NB4 (cell line): ENCODE measurements around the gene CCDC178.

Source experiments
- DNase-seq: peaks from one replicate; pipeline ENCODE4 v3.0.0; 2010; ENCODE audit warnings: low read depth
- H3K4me3 ChIP-seq: one replicate; pipeline ENCODE4 v1.5.1; 2011; ENCODE audit warnings: mild to moderate bottlenecking, low read depth, low read length, moderate library complexity
- MAX ChIP-seq: IDR thresholded peaks from 2 replicates; pipeline ENCODE4 v1.6.1; 2011; ENCODE audit warnings: low read depth, low read length
- MYC ChIP-seq: IDR thresholded peaks from 2 replicates; pipeline ENCODE4 v1.6.1; 2011; ENCODE audit warnings: low read depth, low read length
- POLR2A ChIP-seq: IDR thresholded peaks from 2 replicates; pipeline ENCODE4 v1.6.1; 2011; ENCODE audit warnings: mild to moderate bottlenecking; ENCODE audit not compliant: insufficient read length; ENCODE audit errors: extremely low read depth
- TF ChIP-seq, protein P1 (sequence below): IDR thresholded peaks from one replicate; pipeline ENCODE4 v1.5.1; 2012; ENCODE audit warnings: low read depth, low read length

CCDC178 gene

GRCh38 chr18:33022370-33022769 is 418.2 kb downstream of the CCDC178 start:
- H3K4me3 ChIP-seq = no peak overlapping the region
- TF ChIP-seq MAX = no peak
- TF ChIP-seq, protein P1, sequence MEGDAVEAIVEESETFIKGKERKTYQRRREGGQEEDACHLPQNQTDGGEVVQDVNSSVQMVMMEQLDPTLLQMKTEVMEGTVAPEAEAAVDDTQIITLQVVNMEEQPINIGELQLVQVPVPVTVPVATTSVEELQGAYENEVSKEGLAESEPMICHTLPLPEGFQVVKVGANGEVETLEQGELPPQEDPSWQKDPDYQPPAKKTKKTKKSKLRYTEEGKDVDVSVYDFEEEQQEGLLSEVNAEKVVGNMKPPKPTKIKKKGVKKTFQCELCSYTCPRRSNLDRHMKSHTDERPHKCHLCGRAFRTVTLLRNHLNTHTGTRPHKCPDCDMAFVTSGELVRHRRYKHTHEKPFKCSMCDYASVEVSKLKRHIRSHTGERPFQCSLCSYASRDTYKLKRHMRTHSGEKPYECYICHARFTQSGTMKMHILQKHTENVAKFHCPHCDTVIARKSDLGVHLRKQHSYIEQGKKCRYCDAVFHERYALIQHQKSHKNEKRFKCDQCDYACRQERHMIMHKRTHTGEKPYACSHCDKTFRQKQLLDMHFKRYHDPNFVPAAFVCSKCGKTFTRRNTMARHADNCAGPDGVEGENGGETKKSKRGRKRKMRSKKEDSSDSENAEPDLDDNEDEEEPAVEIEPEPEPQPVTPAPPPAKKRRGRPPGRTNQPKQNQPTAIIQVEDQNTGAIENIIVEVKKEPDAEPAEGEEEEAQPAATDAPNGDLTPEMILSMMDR = no peak
- no peak for TF ChIP-seq MYC
- TF ChIP-seq POLR2A = no peak
- no peak for DNase-seq

DNA sequence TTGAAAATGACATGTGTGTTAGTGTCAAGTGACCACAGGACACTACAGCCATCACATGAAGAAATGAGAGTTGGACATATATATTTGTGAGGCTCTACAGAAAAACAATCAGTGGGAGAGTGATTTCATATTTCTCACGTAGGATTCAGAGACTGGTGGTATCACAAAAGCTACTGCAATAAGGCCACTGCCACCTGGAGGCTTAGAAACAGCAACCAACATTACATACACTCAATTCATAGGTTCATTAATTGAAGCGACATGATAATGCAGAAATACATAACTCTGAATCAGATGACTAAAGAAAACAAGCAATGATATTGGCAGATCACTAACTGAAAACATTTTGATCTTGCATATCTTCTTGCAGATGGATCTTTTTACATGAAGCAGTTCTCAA is 419.6 kb downstream of the CCDC178 start:
- TF ChIP-seq POLR2A = no peak
- TF ChIP-seq MYC = no peak
- TF ChIP-seq MAX = no peak
- TF ChIP-seq, protein P1 = no peak
- no peak for DNase-seq

DNA sequence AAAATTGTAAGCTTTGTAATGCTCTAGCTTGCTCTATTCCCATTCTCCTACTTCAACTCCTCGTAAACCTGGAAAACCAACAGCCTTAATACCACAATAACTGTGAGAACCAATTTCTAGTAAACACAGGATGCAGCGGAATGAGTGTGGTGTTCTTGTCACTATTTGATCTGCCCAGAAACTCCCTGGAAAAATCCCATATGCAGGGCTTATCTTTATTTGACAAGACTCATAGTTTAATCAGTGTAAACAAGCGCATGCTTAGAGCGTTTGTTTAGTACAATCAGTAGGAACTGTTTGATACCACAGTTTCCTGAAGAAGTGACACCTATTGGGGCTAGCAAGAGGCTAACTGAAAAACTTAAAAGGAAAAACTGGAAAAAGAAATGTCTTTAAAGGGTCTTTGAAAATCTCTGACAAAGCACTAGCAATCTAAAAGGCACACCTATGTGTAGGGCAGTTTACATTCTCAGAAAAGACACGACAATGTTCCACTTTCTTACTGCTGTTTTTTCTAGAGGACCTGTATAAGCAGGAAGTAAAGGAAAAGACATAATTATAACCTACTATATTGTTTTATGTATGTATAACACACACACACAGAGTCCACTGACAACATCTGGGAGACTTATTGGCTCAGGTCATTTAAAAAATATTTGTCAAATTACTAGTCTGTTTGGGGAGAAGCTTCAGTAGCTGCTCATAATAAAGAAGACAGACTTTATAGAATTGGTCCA is 426.3 kb downstream of the CCDC178 start:
- TF ChIP-seq MAX = no peak
- TF ChIP-seq, protein P1 = no peak
- no peak for TF ChIP-seq POLR2A
- no peak for TF ChIP-seq MYC
- DNase-seq = no peak
- no peak overlapping the region for H3K4me3 ChIP-seq

More for the DNA sequence above, 419.6 kb downstream of the CCDC178 start:
- no peak overlapping the region for H3K4me3 ChIP-seq

DNA sequence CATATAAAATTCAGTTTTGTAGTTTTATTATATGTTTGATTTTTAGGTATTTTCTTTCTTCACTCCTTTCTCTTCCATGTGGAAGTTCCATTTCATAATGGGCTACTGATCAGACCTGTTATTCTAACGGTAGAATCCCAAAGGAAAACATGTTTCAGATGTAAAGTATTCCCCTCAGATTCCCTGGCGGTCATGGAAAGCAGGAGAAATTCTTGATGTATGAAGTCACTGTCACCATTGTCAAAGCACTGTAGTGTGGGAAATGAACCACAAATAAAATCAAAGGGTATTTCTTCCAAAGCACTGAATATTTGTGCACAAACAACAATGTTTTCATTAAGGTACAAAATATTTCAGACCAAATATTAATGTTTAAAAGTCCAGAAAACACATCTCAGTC is 430.4 kb downstream of the CCDC178 start:
- TF ChIP-seq POLR2A = no peak
- TF ChIP-seq, protein P1 = no peak
- TF ChIP-seq MYC = no peak
- no peak for TF ChIP-seq MAX
- H3K4me3 ChIP-seq = no peak overlapping the region
- DNase-seq = no peak

- no peak for DNase-seq
- H3K4me3 ChIP-seq = no peak overlapping the region
- TF ChIP-seq MAX (no peak), MYC (no peak), POLR2A (no peak)
- TF ChIP-seq, protein P1 = no peak
Measured at GRCh38 chr18:32998921-32999320, 441.6 kb downstream of the CCDC178 start.
